Liver (tissue), 9 donors: ENCODE results near the gene CEP295NL. TPM values are rescaled to one million over a fixed set of nuclear protein-coding genes. Genes with fewer than 3 reads are reported as not detected.

Experiments used
- DNase-seq: peaks from one replicate; pipeline ENCODE4 v3.0.0-alpha.2; 2017; ENCODE audit warnings: low spot score
- H3K27ac ChIP-seq, 2 donors: one replicate each; pipeline ENCODE4 v1.7.0; 2013; ENCODE audit warnings: inconsistent platforms in 2 of 2, low read length in 2 of 2, control low read depth in 1 of 2, low read depth in 1 of 2, mild to moderate bottlenecking in 1 of 2
- H3K27me3 ChIP-seq, 4 donors: one replicate each; pipeline versions ENCODE4 v1.6.1 to v1.7.0; 2013; ENCODE audit warnings: low read length in 3 of 4, inconsistent platforms in 1 of 4, mild to moderate bottlenecking in 1 of 4, moderate library complexity in 1 of 4; ENCODE audit not compliant: control insufficient read depth in 4 of 4, insufficient read depth in 4 of 4
- H3K36me3 ChIP-seq, 4 donors: one replicate each; pipeline versions ENCODE4 v1.6.1 to v1.7.0; 2013; ENCODE audit warnings: low read length in 3 of 4, mild to moderate bottlenecking in 3 of 4, low read depth in 1 of 4, moderate library complexity in 1 of 4; ENCODE audit not compliant: control insufficient read depth in 4 of 4, insufficient read depth in 3 of 4
- H3K4me1 ChIP-seq, 4 donors: one replicate each; pipeline versions ENCODE4 v1.6.1 to v1.7.0; 2013; ENCODE audit warnings: low read length in 3 of 4, mild to moderate bottlenecking in 3 of 4, moderate library complexity in 1 of 4; ENCODE audit not compliant: control insufficient read depth in 4 of 4, insufficient read depth in 4 of 4
- H3K4me3 ChIP-seq, 3 donors: one replicate each; pipeline versions ENCODE4 v1.6.1 to v1.7.0; 2013; ENCODE audit warnings: low read length in 3 of 3, control low read depth in 1 of 3, low read depth in 1 of 3, mild to moderate bottlenecking in 1 of 3
- H3K9ac ChIP-seq, 2 donors: one replicate each; pipeline ENCODE4 v1.7.0; 2013; ENCODE audit warnings: low read length in 2 of 2, mild to moderate bottlenecking in 2 of 2, moderate library complexity in 2 of 2, control low read depth in 1 of 2, low read depth in 1 of 2
- H3K9me3 ChIP-seq, 4 donors: one replicate each; pipeline versions ENCODE4 v1.6.1 to v1.7.0; 2013; ENCODE audit warnings: low read length in 3 of 4; ENCODE audit not compliant: control insufficient read depth in 4 of 4
- ATF3 ChIP-seq: IDR thresholded peaks from 2 replicates; pipeline ENCODE4 v1.6.1; 2016; ENCODE audit warnings: antibody characterized with exemption
- FOXA1 ChIP-seq: IDR thresholded peaks from 2 replicates; pipeline ENCODE4 v1.6.1; 2016; ENCODE audit warnings: antibody characterized with exemption
- FOXA2 ChIP-seq: IDR thresholded peaks from 2 replicates; pipeline ENCODE4 v1.6.1; 2016; ENCODE audit warnings: antibody characterized with exemption
- GABPA ChIP-seq, 2 donors: IDR thresholded peaks in 1 of 2; conservative IDR thresholded peaks in 1 of 2; 2 replicates each; pipeline ENCODE4 v1.6.1; 2016; ENCODE audit warnings: antibody characterized with exemption in 2 of 2, mild to moderate bottlenecking in 1 of 2, moderate library complexity in 1 of 2
- HNF4A ChIP-seq, 2 donors: conservative IDR thresholded peaks; 2 replicates each; pipeline ENCODE4 v1.6.1; 2016; ENCODE audit warnings: antibody characterized with exemption in 2 of 2, mild to moderate bottlenecking in 2 of 2
- HNF4G ChIP-seq: IDR thresholded peaks from 2 replicates; pipeline ENCODE4 v1.6.1; 2016; ENCODE audit warnings: antibody characterized with exemption
- JUND ChIP-seq, 2 donors: IDR thresholded peaks; 2 replicates each; pipeline ENCODE4 v1.6.1; 2016; ENCODE audit warnings: antibody characterized with exemption in 2 of 2
- MAX ChIP-seq: IDR thresholded peaks from 2 replicates; pipeline ENCODE4 v1.6.1; 2016; ENCODE audit warnings: antibody characterized with exemption
- NR2F2 ChIP-seq: IDR thresholded peaks from 2 replicates; pipeline ENCODE4 v1.6.1; 2016; ENCODE audit warnings: antibody characterized with exemption
- RAD21 ChIP-seq, 2 donors: IDR thresholded peaks; 2 replicates each; pipeline ENCODE4 v1.6.1; 2016; ENCODE audit warnings: antibody characterized with exemption in 2 of 2, mild to moderate bottlenecking in 2 of 2
- RXRA ChIP-seq, 2 donors: IDR thresholded peaks; 2 replicates each; pipeline ENCODE4 v1.6.1; 2017 to 2018; ENCODE audit warnings: antibody characterized with exemption in 2 of 2, mild to moderate bottlenecking in 1 of 2
- SP1 ChIP-seq: IDR thresholded peaks from 2 replicates; pipeline ENCODE4 v1.6.1; 2018; ENCODE audit warnings: antibody characterized with exemption, mild to moderate bottlenecking
- TAF1 ChIP-seq: conservative IDR thresholded peaks from 2 replicates; pipeline ENCODE4 v1.6.1; 2016; ENCODE audit warnings: antibody characterized with exemption, mild to moderate bottlenecking
- YY1 ChIP-seq: IDR thresholded peaks from 2 replicates; pipeline ENCODE4 v1.6.1; 2016; ENCODE audit warnings: antibody characterized with exemption, mild to moderate bottlenecking
- WGBS: extraction: QIAGEN DNeasy Blood & Tissue Kit; methylation state at CpG from one replicate; pipeline ENCODE4 v1.1.7; 2013; 5-methylcytosine and 5-hydroxymethylcytosine counted together
- polyA plus RNA-seq, 2 donors: library from polyadenylated mRNA; stranded (reverse) in 1 of 2; unstranded in 1 of 2; fragments of 200-250 nt in 1 of 2; fragments of >200 nt in 1 of 2; fragmentation: Nextera tagmentation in 1 of 2; extraction: Ambion mirVana in 1 of 2; gene quantifications; one replicate each; pipeline versions ENCODE4 v1.2.1 to v1.2.3, GENCODE V29; 2013 to 2015
- total RNA-seq, 2 donors: library from RNA; depleted of rRNA; stranded (reverse); fragments of >200 nt; gene quantifications; one replicate each; pipeline ENCODE4 v1.2.3, GENCODE V29; 2014
- TF ChIP-seq, protein P1 (sequence below): fragments of 150-350 bp; IDR thresholded peaks from 2 replicates; pipeline ENCODE4 v1.5.1; 2017; ENCODE audit warnings: improper control_type of control experiment, low read depth, low read length; ENCODE audit not compliant: missing input control
- TF ChIP-seq, protein P2 (sequence below): IDR thresholded peaks from 2 replicates; pipeline ENCODE4 v1.6.1; 2016; ENCODE audit warnings: antibody characterized with exemption
- donor health status: healthy.
- donor health status: healthy.
- donor health status: healthy.
- donor health status: healthy.
- donor health status: healthy.

Gene CEP295NL
- total and polyA plus RNA-seq, 4 donors = 0.28 to 1.0 TPM; not detected in 2

GRCh38 chr17:78898947-78899346 is 4.1 kb downstream of the CEP295NL start:
- Histone ChIP-seq H3K4me1 (peaks cover 0 to 6% (median 0%) of the 10 kb centered on the region in 4 donors), H3K27ac (no peak overlapping the region)

DNA sequence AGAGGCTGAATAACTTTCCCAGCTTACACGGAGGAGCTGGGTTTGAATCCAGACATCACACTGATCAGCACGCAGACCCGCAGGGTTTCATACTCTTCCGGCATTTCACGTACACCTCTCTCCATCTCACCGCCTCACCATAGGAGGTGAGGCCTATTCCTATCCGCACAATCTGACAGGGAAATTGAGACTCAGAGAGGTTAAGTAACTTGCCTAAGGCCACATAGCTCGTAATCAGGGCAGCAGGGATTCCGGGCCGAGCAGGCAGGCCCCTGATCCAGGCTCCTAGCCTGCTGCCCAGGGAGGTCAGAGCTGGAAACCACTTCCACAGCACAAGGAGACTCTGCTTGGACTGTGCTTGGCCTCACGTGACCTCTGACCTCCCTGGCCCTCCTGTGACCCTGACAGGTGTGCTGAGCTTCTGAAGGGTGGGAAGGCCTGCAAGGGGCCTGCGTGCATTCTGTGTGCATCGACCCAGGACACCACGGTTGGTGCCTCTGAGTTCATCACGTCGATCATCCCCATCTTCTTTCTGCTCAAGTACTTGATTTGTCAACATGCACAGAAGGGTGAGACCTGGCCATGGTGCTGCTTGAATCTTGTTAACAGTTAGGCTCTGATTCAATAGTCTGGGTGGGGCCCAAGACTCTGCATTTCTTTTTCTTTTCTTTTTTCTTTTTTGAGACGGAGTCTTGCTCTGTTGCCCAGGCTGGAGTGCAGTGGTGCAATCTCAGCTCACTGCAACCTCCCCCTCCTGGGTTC is 4.7 kb downstream of the CEP295NL start:
- peaks cover 0 to 6% (median 0%) of the 10 kb centered on the region in 4 donors for H3K4me1 ChIP-seq
- no peaks in the 10 kb centered on the region for H3K36me3 ChIP-seq
- TF ChIP-seq FOXA2 (no peak), RXRA (IDR thresholded peaks at IDR 0.05) (no peak), RAD21 (IDR thresholded peaks at IDR 0.05) (no peak), ATF3 (no peak), HNF4A (conservative IDR thresholded peaks at IDR 0.05) (no peak)
- TF ChIP-seq, protein P1, sequence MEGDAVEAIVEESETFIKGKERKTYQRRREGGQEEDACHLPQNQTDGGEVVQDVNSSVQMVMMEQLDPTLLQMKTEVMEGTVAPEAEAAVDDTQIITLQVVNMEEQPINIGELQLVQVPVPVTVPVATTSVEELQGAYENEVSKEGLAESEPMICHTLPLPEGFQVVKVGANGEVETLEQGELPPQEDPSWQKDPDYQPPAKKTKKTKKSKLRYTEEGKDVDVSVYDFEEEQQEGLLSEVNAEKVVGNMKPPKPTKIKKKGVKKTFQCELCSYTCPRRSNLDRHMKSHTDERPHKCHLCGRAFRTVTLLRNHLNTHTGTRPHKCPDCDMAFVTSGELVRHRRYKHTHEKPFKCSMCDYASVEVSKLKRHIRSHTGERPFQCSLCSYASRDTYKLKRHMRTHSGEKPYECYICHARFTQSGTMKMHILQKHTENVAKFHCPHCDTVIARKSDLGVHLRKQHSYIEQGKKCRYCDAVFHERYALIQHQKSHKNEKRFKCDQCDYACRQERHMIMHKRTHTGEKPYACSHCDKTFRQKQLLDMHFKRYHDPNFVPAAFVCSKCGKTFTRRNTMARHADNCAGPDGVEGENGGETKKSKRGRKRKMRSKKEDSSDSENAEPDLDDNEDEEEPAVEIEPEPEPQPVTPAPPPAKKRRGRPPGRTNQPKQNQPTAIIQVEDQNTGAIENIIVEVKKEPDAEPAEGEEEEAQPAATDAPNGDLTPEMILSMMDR = no peak
- WGBS = 83% methylated on average over 17 of the region's 17 CpGs
- no peak overlapping the region for H3K4me3 ChIP-seq
- no peaks in the 10 kb centered on the region for H3K9me3 ChIP-seq
- H3K9ac ChIP-seq = no peak overlapping the region
- no peaks in the 10 kb centered on the region for H3K27me3 ChIP-seq
- no peak overlapping the region for H3K27ac ChIP-seq
- no peak for DNase-seq

More at GRCh38 chr17:78898947-78899346, 4.1 kb downstream of the CEP295NL start:
- no peak overlapping the region for H3K9ac ChIP-seq
- no peaks in the 10 kb centered on the region for H3K9me3 ChIP-seq
- DNase-seq = no peak
- 92% methylated on average over 13 of the region's 13 CpGs for WGBS
- TF ChIP-seq YY1 (no peak), JUND (IDR thresholded peaks at IDR 0.05) (no peak), RAD21 (IDR thresholded peaks at IDR 0.05) (no peak), TAF1 (no peak), NR2F2 (no peak), SP1 (no peak), MAX (no peak), GABPA (IDR thresholded peaks at IDR 0.05 in 1 of 2, conservative IDR thresholded peaks at IDR 0.05 in 1 of 2) (no peak), FOXA1 (no peak), HNF4G (no peak)
- TF ChIP-seq, protein P2, sequence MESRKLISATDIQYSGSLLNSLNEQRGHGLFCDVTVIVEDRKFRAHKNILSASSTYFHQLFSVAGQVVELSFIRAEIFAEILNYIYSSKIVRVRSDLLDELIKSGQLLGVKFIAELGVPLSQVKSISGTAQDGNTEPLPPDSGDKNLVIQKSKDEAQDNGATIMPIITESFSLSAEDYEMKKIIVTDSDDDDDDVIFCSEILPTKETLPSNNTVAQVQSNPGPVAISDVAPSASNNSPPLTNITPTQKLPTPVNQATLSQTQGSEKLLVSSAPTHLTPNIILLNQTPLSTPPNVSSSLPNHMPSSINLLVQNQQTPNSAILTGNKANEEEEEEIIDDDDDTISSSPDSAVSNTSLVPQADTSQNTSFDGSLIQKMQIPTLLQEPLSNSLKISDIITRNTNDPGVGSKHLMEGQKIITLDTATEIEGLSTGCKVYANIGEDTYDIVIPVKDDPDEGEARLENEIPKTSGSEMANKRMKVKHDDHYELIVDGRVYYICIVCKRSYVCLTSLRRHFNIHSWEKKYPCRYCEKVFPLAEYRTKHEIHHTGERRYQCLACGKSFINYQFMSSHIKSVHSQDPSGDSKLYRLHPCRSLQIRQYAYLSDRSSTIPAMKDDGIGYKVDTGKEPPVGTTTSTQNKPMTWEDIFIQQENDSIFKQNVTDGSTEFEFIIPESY = no peak
- no peaks in the 10 kb centered on the region for H3K36me3 ChIP-seq
- no peaks in the 10 kb centered on the region for H3K27me3 ChIP-seq
- H3K4me3 ChIP-seq = no peak overlapping the region
